Measurements from ENCODE around the gene PPP1R14C. TPM values are rescaled to one million over a fixed set of nuclear protein-coding genes. Genes with fewer than 3 reads are reported as not detected.

The PPP1R14C gene
- total and polyA plus RNA-seq, 2 donors (not counting 3 experiments of a cell fraction or from before 2014, with no cell fraction given): not detected

- POLR2A ChIA-PET: no interaction called here
- no TSS peak for BruUV-seq (replicated peaks)
- no peak for FAIRE-seq
Observed at GRCh38 chr6:150191809-150192208, 49.0 kb downstream of the PPP1R14C start.

More at GRCh38 chr6:150191809-150192208, 49.0 kb downstream of the PPP1R14C start:
- CTCF ChIA-PET: no interaction called here
- no peaks in the 10 kb centered on the region for H3K36me3 ChIP-seq (ENCODE audit: control insufficient read depth in 2 of 2, extremely low read depth in 1 of 2, insufficient read depth in 2 of 2, low read length in 2 of 2)
- H3K79me2 ChIP-seq (ENCODE audit: control insufficient read depth, insufficient read depth, low read length): no peaks in the 10 kb centered on the region
- no peaks in the 10 kb centered on the region for H4K20me1 ChIP-seq (replicated peaks; ENCODE audit: control insufficient read depth, extremely low read depth, insufficient read depth, low read length)
- H3K27ac ChIP-seq (ENCODE audit: insufficient read depth, low read depth, low read length): no peak overlapping the region
- peaks cover 0 to 1% of the 10 kb centered on the region in 2 experiments for H3K27me3 ChIP-seq (ENCODE audit: control insufficient read depth in 2 of 2, insufficient read depth in 2 of 2, low read length in 2 of 2)
- TF ChIP-seq EZH2 (IDR thresholded peaks at IDR 0.05; ENCODE audit: borderline replicate concordance, low read depth, low read length, severe bottlenecking) (no peak), MAX (IDR thresholded peaks at IDR 0.05; ENCODE audit: insufficient read depth, insufficient read length) (no peak), POLR2A (IDR thresholded peaks at IDR 0.05; ENCODE audit: low read depth, low read length) (no peak), JUN (IDR thresholded peaks at IDR 0.05; ENCODE audit: borderline replicate concordance, insufficient read depth, insufficient read length, low read depth) (no peak), MYC (IDR thresholded peaks at IDR 0.05; ENCODE audit: low read depth, low read length) (no peak), POLR2AphosphoS5 (IDR thresholded peaks at IDR 0.05; ENCODE audit: insufficient read depth, low read depth, low read length) (no peak), FOS (IDR thresholded peaks at IDR 0.05; ENCODE audit: borderline replicate concordance, insufficient read depth, low read length) (no peak), GATA2 (IDR thresholded peaks at IDR 0.05; ENCODE audit: insufficient read depth, insufficient read length, low read depth, low read length) (no peak)
- TF ChIP-seq, protein P1, sequence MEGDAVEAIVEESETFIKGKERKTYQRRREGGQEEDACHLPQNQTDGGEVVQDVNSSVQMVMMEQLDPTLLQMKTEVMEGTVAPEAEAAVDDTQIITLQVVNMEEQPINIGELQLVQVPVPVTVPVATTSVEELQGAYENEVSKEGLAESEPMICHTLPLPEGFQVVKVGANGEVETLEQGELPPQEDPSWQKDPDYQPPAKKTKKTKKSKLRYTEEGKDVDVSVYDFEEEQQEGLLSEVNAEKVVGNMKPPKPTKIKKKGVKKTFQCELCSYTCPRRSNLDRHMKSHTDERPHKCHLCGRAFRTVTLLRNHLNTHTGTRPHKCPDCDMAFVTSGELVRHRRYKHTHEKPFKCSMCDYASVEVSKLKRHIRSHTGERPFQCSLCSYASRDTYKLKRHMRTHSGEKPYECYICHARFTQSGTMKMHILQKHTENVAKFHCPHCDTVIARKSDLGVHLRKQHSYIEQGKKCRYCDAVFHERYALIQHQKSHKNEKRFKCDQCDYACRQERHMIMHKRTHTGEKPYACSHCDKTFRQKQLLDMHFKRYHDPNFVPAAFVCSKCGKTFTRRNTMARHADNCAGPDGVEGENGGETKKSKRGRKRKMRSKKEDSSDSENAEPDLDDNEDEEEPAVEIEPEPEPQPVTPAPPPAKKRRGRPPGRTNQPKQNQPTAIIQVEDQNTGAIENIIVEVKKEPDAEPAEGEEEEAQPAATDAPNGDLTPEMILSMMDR (IDR thresholded peaks at IDR 0.05; ENCODE audit: extremely low read depth in 1 of 2, insufficient read depth in 1 of 2, low read depth in 1 of 2, low read length in 2 of 2): no peak
- DNase-seq (ENCODE audit: low read depth, low spot score): no peak
- intact Hi-C loops (cut with micrococcal nuclease): no loop called here
- H3K9me3 ChIP-seq (replicated peaks; ENCODE audit: control insufficient read depth, insufficient read depth, low read length): no peaks in the 10 kb centered on the region
- no peak overlapping the region for H2AFZ ChIP-seq (ENCODE audit: low read depth, low read length)
- H3K9ac ChIP-seq (replicated peaks; ENCODE audit: extremely low read depth, insufficient read depth, low read length): no peak overlapping the region
- no peaks in the 10 kb centered on the region for H3K4me1 ChIP-seq (ENCODE audit: control insufficient read depth, extremely low read depth, insufficient read depth, low read length)
- no peak overlapping the region for H3K4me2 ChIP-seq (ENCODE audit: insufficient read depth, low read length)
- dilution Hi-C loops (cut with MboI; ENCODE audit: extremely low pct_ligation_motif_present, low sequenced_read_pairs): no loop called here
- H3K9me1 ChIP-seq (replicated peaks; ENCODE audit: control insufficient read depth, extremely low read depth, insufficient read depth, low read length): no peaks in the 10 kb centered on the region
- H3K4me3 ChIP-seq (replicated peaks in 1 of 3; ENCODE audit: insufficient read depth in 1 of 3, low read depth in 1 of 3, low read length in 3 of 3): no peak overlapping the region

Data from endothelial cell of umbilical vein (primary cell).